ENCODE results near the gene BZW1.

- no peak for TF ChIP-seq YY1 (IDR thresholded peaks at IDR 0.05)
- TF ChIP-seq, protein P1, sequence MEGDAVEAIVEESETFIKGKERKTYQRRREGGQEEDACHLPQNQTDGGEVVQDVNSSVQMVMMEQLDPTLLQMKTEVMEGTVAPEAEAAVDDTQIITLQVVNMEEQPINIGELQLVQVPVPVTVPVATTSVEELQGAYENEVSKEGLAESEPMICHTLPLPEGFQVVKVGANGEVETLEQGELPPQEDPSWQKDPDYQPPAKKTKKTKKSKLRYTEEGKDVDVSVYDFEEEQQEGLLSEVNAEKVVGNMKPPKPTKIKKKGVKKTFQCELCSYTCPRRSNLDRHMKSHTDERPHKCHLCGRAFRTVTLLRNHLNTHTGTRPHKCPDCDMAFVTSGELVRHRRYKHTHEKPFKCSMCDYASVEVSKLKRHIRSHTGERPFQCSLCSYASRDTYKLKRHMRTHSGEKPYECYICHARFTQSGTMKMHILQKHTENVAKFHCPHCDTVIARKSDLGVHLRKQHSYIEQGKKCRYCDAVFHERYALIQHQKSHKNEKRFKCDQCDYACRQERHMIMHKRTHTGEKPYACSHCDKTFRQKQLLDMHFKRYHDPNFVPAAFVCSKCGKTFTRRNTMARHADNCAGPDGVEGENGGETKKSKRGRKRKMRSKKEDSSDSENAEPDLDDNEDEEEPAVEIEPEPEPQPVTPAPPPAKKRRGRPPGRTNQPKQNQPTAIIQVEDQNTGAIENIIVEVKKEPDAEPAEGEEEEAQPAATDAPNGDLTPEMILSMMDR (IDR thresholded peaks at IDR 0.05; ENCODE audit: low read depth, low read length, missing input control), result no peak
- TF ChIP-seq RAD21 (IDR thresholded peaks at IDR 0.05), result no peak
- TF ChIP-seq ZBTB33 (IDR thresholded peaks at IDR 0.05), result no peak
- TF ChIP-seq, protein P2, sequence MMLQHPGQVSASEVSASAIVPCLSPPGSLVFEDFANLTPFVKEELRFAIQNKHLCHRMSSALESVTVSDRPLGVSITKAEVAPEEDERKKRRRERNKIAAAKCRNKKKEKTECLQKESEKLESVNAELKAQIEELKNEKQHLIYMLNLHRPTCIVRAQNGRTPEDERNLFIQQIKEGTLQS (IDR thresholded peaks at IDR 0.05), result no peak
- no peak for TF ChIP-seq SP1 (IDR thresholded peaks at IDR 0.05)
- TF ChIP-seq NR2F2 (IDR thresholded peaks at IDR 0.05), result no peak
These were observed 34.1 kb downstream of the BZW1 start for GRCh38 chr2:200845669-200846325.

Data from liver (tissue), 3 donors.